ENCODE measurements around the gene SNAI1.
A peak's percentile ranks its signal among the peaks of the same experiment; 100 is the strongest.

DNA sequence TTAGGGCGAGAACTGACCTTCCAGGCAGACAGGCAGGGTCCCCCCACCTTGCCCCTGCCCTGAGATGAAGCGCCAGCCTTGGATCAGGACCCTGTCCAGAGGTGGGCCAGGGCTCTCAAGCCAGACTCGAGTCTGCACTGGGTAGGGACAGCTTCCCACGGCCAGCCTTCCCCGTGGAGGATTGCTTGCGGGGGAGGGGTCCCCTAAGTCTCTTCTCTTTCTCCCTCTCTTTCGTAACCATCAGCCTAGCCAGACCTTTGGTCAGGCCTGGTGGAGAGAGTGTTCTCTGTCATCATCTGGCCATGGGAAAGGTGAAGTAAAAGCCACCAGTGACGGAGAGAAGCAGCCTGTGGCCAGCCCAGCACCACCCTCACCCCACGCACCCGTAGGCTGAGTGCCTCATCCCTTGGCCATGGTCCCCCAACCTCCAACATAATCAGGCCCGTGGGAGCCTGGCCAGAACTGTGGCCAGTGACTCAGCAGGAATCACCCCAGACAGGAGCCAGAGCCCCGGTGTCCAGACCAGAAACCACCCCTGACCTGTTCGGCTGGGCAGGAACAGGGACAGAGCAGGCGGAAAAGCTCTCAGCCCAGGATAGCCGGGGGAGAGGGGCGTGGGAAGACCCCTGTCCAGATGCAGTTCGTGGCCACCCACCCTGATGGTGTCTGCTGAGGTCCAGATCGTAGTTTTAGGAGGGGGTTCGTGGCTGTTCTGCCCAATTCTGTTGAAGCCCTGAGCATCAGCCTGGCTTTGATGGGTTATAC, 47.1 kb downstream of the SNAI1 start:
- TF ChIP-seq CTCF (IDR thresholded peaks at IDR 0.05) (no peak), POLR2AphosphoS5 (IDR thresholded peaks at IDR 0.05) (peak in 1 of 4 donors; percentile 66), POLR2A (IDR thresholded peaks at IDR 0.05) (no peak)
